K562 (cell line): ENCODE results near the gene KIAA0040. TPM values are rescaled to one million over a fixed set of nuclear protein-coding genes. Genes with fewer than 3 reads are reported as not detected.

Experiments
- ATAC-seq: fragments of 200-7000 bp; cut with Tn5 transposase; 3 replicates; pipeline ENCODE4 v1.9.1; 2020; ENCODE audit warnings: moderate library complexity
- Bru-seq: library from RNA; stranded (reverse); fragments of 400-500 nt; gene quantifications from one replicate; lab custom pipeline; 2021; lab: Mats Ljungman, UMichigan
- BruChase-seq, 2 experiments: library from RNA; stranded (reverse); fragments of 400-500 nt; gene quantifications; one replicate each; lab custom pipeline; 2021; lab: Mats Ljungman, UMichigan
- BruUV-seq: library from RNA; stranded (reverse); fragments of 400-500 nt; replicated peaks from 2 replicates; lab custom pipeline; 2021; lab: Mats Ljungman, UMichigan
- CTCF ChIA-PET: fragments of 300-600 bp; formaldehyde crosslinking; extraction: SDS; loops from one replicate; lab custom pipeline; 2021; ENCODE audit warnings: low intra/inter-chr PET ratio; lab: Yijun Ruan, JAX
- POLR2A ChIA-PET: fragments of 300-600, 350-650 bp; sonication (Branson Sonifier 250); formaldehyde crosslinking; extraction: SDS; loops from one replicate; lab custom pipeline; 2021; ENCODE audit warnings: antibody characterized with exemption, inconsistent platforms; lab: Yijun Ruan, JAX
- DNase-seq, 4 experiments: peaks; one replicate each; pipeline versions ENCODE4 v3.0.0 to v3.0.0-alpha.2; 2011 to 2018; ENCODE audit warnings: low spot score in 3 of 4, mixed read lengths in 3 of 4; ENCODE audit errors: extremely low read depth in 1 of 4
- FAIRE-seq: peaks from 2 replicates; lab custom pipeline; 2011; peaks lifted over from hg19 to GRCh38; lab: Jason Lieb, UNC
- H2AFZ ChIP-seq: 2 replicates; pipeline ENCODE4 v1.6.0; 2011; ENCODE audit warnings: low read depth, low read length, control low read depth, inconsistent platforms
- H3K27ac ChIP-seq: fragments of 200-600 bp; 3 replicates; pipeline ENCODE4 v1.8.0; 2011; ENCODE audit warnings: low read depth, mild to moderate bottlenecking, control low read depth, inconsistent platforms, low read length, moderate library complexity, mixed read lengths; ENCODE audit errors: extremely low read depth
- H3K27me3 ChIP-seq, 2 experiments: fragments of 300-600 bp in 1 of 2; 2 replicates in 1 of 2; 3 replicates in 1 of 2; pipeline versions ENCODE4 v1.6.0 to v1.8.0; 2011; ENCODE audit warnings: inconsistent platforms in 2 of 2, low read length in 2 of 2, mild to moderate bottlenecking in 1 of 2, mixed read lengths in 1 of 2, moderate library complexity in 1 of 2; ENCODE audit not compliant: control insufficient read depth in 2 of 2, insufficient read depth in 2 of 2
- H3K36me3 ChIP-seq: fragments of 300-600 bp; 3 replicates; pipeline ENCODE4 v1.8.0; 2011; ENCODE audit warnings: mild to moderate bottlenecking, low read length, inconsistent platforms; ENCODE audit not compliant: control insufficient read depth, insufficient read depth
- H3K4me1 ChIP-seq, 2 experiments: fragments of 200-600 bp in 1 of 2; replicated peaks in 1 of 2; 2 replicates in 1 of 2; 3 replicates in 1 of 2; pipeline versions ENCODE4 v1.5.1 to v1.8.0; 2011; ENCODE audit warnings: inconsistent platforms in 2 of 2, low read length in 2 of 2, mild to moderate bottlenecking in 1 of 2, mixed read lengths in 1 of 2, moderate library complexity in 1 of 2; ENCODE audit not compliant: control insufficient read depth in 2 of 2, insufficient read depth in 2 of 2
- H3K4me2 ChIP-seq: 2 replicates; pipeline ENCODE4 v1.6.1; 2011; ENCODE audit warnings: low read length, control low read depth, inconsistent platforms, mixed read lengths; ENCODE audit not compliant: insufficient read depth
- H3K4me3 ChIP-seq: fragments of 200-600 bp; sonication (generic), shearing (Covaris generic); 2 replicates; pipeline ENCODE4 v1.5.1; 2016; ENCODE audit warnings: control low read depth, inconsistent platforms
- H3K79me2 ChIP-seq: fragments of 200-600 bp; 3 replicates; pipeline ENCODE4 v1.8.0; 2011; ENCODE audit warnings: low read length, inconsistent platforms; ENCODE audit not compliant: control insufficient read depth, insufficient read depth
- H3K9ac ChIP-seq, 2 experiments: 2 replicates each; pipeline versions ENCODE4 v1.6.0 to v1.6.1; 2011; ENCODE audit warnings: low read depth in 2 of 2, low read length in 2 of 2, control low read depth in 1 of 2, inconsistent platforms in 1 of 2, mild to moderate bottlenecking in 1 of 2, mixed read lengths in 1 of 2; ENCODE audit not compliant: insufficient read depth in 1 of 2
- H3K9me1 ChIP-seq: one replicate; pipeline ENCODE4 v1.6.0; 2011; ENCODE audit warnings: inconsistent platforms, mild to moderate bottlenecking, low read length, moderate library complexity; ENCODE audit not compliant: control insufficient read depth, insufficient read depth
- H3K9me3 ChIP-seq: replicated peaks from 2 replicates; pipeline ENCODE4 v1.5.1; 2011; ENCODE audit warnings: low read depth, low read length, inconsistent platforms; ENCODE audit not compliant: control insufficient read depth, insufficient read depth
- H4K20me1 ChIP-seq: replicated peaks from 2 replicates; pipeline ENCODE4 v1.6.1; 2011; ENCODE audit warnings: low read length, inconsistent platforms, mixed read lengths; ENCODE audit not compliant: control insufficient read depth, insufficient read depth
- ATF2 ChIP-seq: sonication (generic); formaldehyde crosslinking; IDR thresholded peaks from 2 replicates; pipeline ENCODE4 v1.8.1; 2022; ENCODE audit warnings: missing genetic modification reagents
- ATF3 ChIP-seq, 2 experiments: fragments of 450-650 bp in 1 of 2; sonication (generic) in 1 of 2; formaldehyde crosslinking in 1 of 2; IDR thresholded peaks in 1 of 2; conservative IDR thresholded peaks in 1 of 2; 2 replicates each; pipeline versions ENCODE4 v1.6.1 to v1.8.1; 2016 to 2023; ENCODE audit warnings: mild to moderate bottlenecking in 2 of 2, moderate library complexity in 2 of 2, inconsistent platforms in 1 of 2, missing genetic modification reagents in 1 of 2
- DLX4 ChIP-seq: fragments of 250-450 bp; sonication (Bioruptor Pico); IDR thresholded peaks from 2 replicates; pipeline ENCODE4 v1.6.1; 2021; ENCODE audit warnings: mild to moderate bottlenecking
- PCBP1 ChIP-seq: fragments of 200-400 bp; formaldehyde crosslinking; IDR thresholded peaks from 2 replicates; pipeline ENCODE4 v1.6.1; 2018; ENCODE audit warnings: mild to moderate bottlenecking, low read depth, low read length; ENCODE audit not compliant: poor library complexity, severe bottlenecking
- PCBP2 ChIP-seq: fragments of 200-400 bp; formaldehyde crosslinking; IDR thresholded peaks from 2 replicates; pipeline ENCODE4 v1.6.1; 2018; ENCODE audit warnings: low read length, low read depth, mild to moderate bottlenecking, moderate library complexity; ENCODE audit not compliant: poor library complexity, severe bottlenecking
- TAF1 ChIP-seq: IDR thresholded peaks from 2 replicates; pipeline ENCODE4 v1.6.1; 2011; ENCODE audit warnings: mild to moderate bottlenecking, low read length, moderate library complexity; ENCODE audit not compliant: insufficient read depth, control insufficient read depth, severe bottlenecking; ENCODE audit errors: extremely low read depth
- ZNF431 ChIP-seq: sonication (generic); formaldehyde crosslinking; IDR thresholded peaks from 2 replicates; pipeline ENCODE4 v1.8.0; 2022; ENCODE audit warnings: mild to moderate bottlenecking, missing genetic modification reagents
- WGBS: fragments of 100-300 bp; shearing (Covaris generic); methylation state at CpG from one replicate; pipeline ENCODE4 v1.1.6; 2016; ENCODE audit warnings: low coverage, mixed read lengths; ENCODE audit not compliant: insufficient coverage; ENCODE audit errors: missing lambda C conversion rate; 5-methylcytosine and 5-hydroxymethylcytosine counted together
- in situ Hi-C: fragments of 300-500 bp; cut with MboI; formaldehyde crosslinking; loops from 4 replicates; pipeline ENCODE4 v1.15.0; 2018; ENCODE audit warnings: inconsistent platforms, mixed read lengths
- intact Hi-C: fragments of 100-400 bp; cut with micrococcal nuclease; formaldehyde crosslinking; loops from 2 replicates; pipeline ENCODE4 v1.14.2; 2022
- long read RNA-seq, 3 experiments: library from polyadenylated mRNA in 2 of 3; library from RNA in 1 of 3; unstranded in 2 of 3; stranded (forward) in 1 of 3; transcript quantifications; one replicate each; pipeline ENCODE4 v2.0.0, GENCODE V29; 2019 to 2022
- polyA minus RNA-seq, 3 experiments: library from RNA; depleted of rRNA, polyadenylated mRNA; stranded (reverse); fragments of >200 nt; gene quantifications; 2 replicates each; pipeline ENCODE4 v1.2.3, GENCODE V29; 2011
- polyA plus RNA-seq, 8 experiments: library from polyadenylated mRNA; depleted of rRNA in 4 of 8; stranded (reverse) in 5 of 8; unstranded in 3 of 8; fragments of >200 nt; fragmentation: Nextera tagmentation in 2 of 8; fragmentation: Illumina TruSeq in 1 of 8; extraction: Ambion mirVana in 2 of 8; extraction: Trizol in 1 of 8; gene quantifications; 2 replicates each; pipeline versions ENCODE4 v1.2.1 to v1.2.3, GENCODE V29; 2011 to 2014; ENCODE audit warnings: inconsistent platforms in 1 of 8, missing spikeins in 1 of 8
- total RNA-seq, 7 experiments: library from RNA; depleted of rRNA in 6 of 7; stranded (reverse); fragments of >200 nt in 6 of 7; fragmentation: Illumina TruSeq in 2 of 7; extraction: Trizol in 2 of 7; gene quantifications; 2 replicates each; pipeline versions ENCODE4 v1.2.1 to v1.2.3, GENCODE V29; 2011 to 2021; ENCODE audit warnings: low replicate concordance in 1 of 7
- TF ChIP-seq, protein P1 (sequence below), 2 experiments: fragments of 450-650 bp in 1 of 2; sonication (generic) in 1 of 2; formaldehyde crosslinking; conservative IDR thresholded peaks; 2 replicates each; pipeline versions ENCODE4 v1.4.0 to v1.8.1; 2020 to 2022; ENCODE audit warnings: mild to moderate bottlenecking in 1 of 2, missing genetic modification reagents in 1 of 2

KIAA0040 gene
- total RNA-seq (2011; cell fraction: chromatin; rRNA removed; ENCODE audit: low replicate concordance), result 6.8 and 7.9 TPM in 2 replicates
- total RNA-seq (2011; cell fraction: nucleolus; rRNA removed), result 7.1 and 8.0 TPM in 2 replicates
- 9.5 and 11.3 TPM in 2 replicates for total RNA-seq (2011; cell fraction: nucleoplasm; rRNA removed)
- total RNA-seq (2014; rRNA removed) (6.4 and 8.2 TPM in 2 replicates), total RNA-seq (2014; rRNA removed; fragmentation: Illumina TruSeq; extraction: Trizol) (9.7 and 10.5 TPM in 2 replicates), total RNA-seq (2015; rRNA removed; fragmentation: Illumina TruSeq; extraction: Trizol) (9.8 and 10.1 TPM in 2 replicates), total RNA-seq (2021) (12.1 and 13.1 TPM in 2 replicates), polyA plus RNA-seq (2011; rRNA removed) (6.2 and 6.3 TPM in 2 replicates), polyA plus RNA-seq (2014; fragmentation: Illumina TruSeq; extraction: Trizol) (12.4 and 13.6 TPM in 2 replicates), polyA plus RNA-seq (2014; fragmentation: Nextera tagmentation; extraction: Ambion mirVana) (1 to 10 TPM; 3.4 to 6.1 TPM), polyA plus RNA-seq (2014; rRNA removed) (7.1 and 8.4 TPM in 2 replicates), polyA minus RNA-seq (2011; rRNA and poly(A)+ RNA removed) (10.5 and 10.8 TPM in 2 replicates), Bru-seq, nascent RNA (percentile 65 among the genes with signal in this experiment), BruChase-seq, experiment 1, labeled RNA remaining after a 2-hour chase (percentile 55 among the genes with signal in this experiment), BruChase-seq, experiment 2, labeled RNA remaining after a 6-hour chase (percentile 57 among the genes with signal in this experiment)
- polyA plus RNA-seq (2011; cell fraction: cytosol; rRNA removed), result 6.4 and 6.9 TPM in 2 replicates
- polyA plus RNA-seq (2011; cell fraction: nucleus; rRNA removed), result 3.4 and 4.3 TPM in 2 replicates
- polyA plus RNA-seq (2012), result 9.6 and 13.7 TPM in 2 replicates
- 2.1 and 6.3 TPM in 2 replicates for polyA minus RNA-seq (2011; cell fraction: cytosol; rRNA and poly(A)+ RNA removed)
- polyA minus RNA-seq (2011; cell fraction: nucleus; rRNA and poly(A)+ RNA removed), result 4.6 and 6.4 TPM in 2 replicates
- long read RNA-seq, experiment 1, full-length matches to known transcripts, result 6 of 14 reads
- long read RNA-seq, experiment 1, partial matches to known transcripts, result 1 of 14 reads
- long read RNA-seq, experiment 1, other reads (novel, unspliced or antisense), result 7 of 14 reads
- long read RNA-seq, experiment 2, full-length matches to known transcripts, result 1 of 14 reads
- long read RNA-seq, experiment 2, partial matches to known transcripts, result 0 of 14 reads
- long read RNA-seq, experiment 2, other reads (novel, unspliced or antisense), result 13 of 14 reads
- long read RNA-seq, experiment 3, full-length matches to known transcripts, result 3 of 3 reads
- long read RNA-seq, experiment 3, partial matches to known transcripts, result 0 of 3 reads
- long read RNA-seq, experiment 3, other reads (novel, unspliced or antisense), result 0 of 3 reads

- CTCF ChIA-PET, result interaction anchor here (0.6 kb wide), 1 partner anchor 15 kb away, joined by 3 read pairs; no protein-coding TSS in a partner anchor
- intact Hi-C loops, result no loop called here
- in situ Hi-C loops, result no loop called here
- WGBS, result under 1% methylated on average over 55 of the region's 62 CpGs
- H3K9ac ChIP-seq, result peak within 1 kb of the TSS; percentile 57 to 92
- H3K27me3 ChIP-seq, result peaks cover 7 to 8% of the 10 kb centered on the region in 2 experiments; a peak in 3 of 5 replicates
- peak within 1 kb of the TSS; percentile 44 for H3K4me3 ChIP-seq
- POLR2A ChIA-PET, result interaction anchor here (1.0 to 1.6 kb wide), 5 partner anchors 10 to 41 kb away, joined by 4 to 6 read pairs (median 5); no protein-coding TSS in a partner anchor
- BruUV-seq, result no TSS peak
- H3K9me1 ChIP-seq, result peaks cover 2% of the 10 kb centered on the region
- no peaks in the 10 kb centered on the region for H3K9me3 ChIP-seq
- DNase-seq, result peak; percentile 87 to 94 (median 91)
- H3K27ac ChIP-seq, result peak within 1 kb of the TSS; percentile 52
- peaks cover 13 to 24% of the 10 kb centered on the region in 2 experiments for H3K4me1 ChIP-seq
- peak within 1 kb of the TSS; percentile 85 for H3K4me2 ChIP-seq
- peak within 1 kb of the TSS; percentile 87 for H2AFZ ChIP-seq
- no peaks in the 10 kb centered on the region for H3K36me3 ChIP-seq
- peaks cover 8% of the 10 kb centered on the region; the same call in 1 of the 3 replicates for H3K79me2 ChIP-seq
- no peak for FAIRE-seq
- peak; percentile 84 for ATAC-seq
- H4K20me1 ChIP-seq, result no peaks in the 10 kb centered on the region
- no peak for TF ChIP-seq ATF2
- TF ChIP-seq TAF1, result peak; percentile 27
- TF ChIP-seq, protein P1, sequence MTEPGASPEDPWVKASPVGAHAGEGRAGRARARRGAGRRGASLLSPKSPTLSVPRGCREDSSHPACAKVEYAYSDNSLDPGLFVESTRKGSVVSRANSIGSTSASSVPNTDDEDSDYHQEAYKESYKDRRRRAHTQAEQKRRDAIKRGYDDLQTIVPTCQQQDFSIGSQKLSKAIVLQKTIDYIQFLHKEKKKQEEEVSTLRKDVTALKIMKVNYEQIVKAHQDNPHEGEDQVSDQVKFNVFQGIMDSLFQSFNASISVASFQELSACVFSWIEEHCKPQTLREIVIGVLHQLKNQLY (CRISPR knock-in tag; conservative IDR thresholded peaks at IDR 0.05), result no peak
- TF ChIP-seq PCBP2, result no peak
- peak; percentile 75 for TF ChIP-seq PCBP1
- no peak for TF ChIP-seq ATF3 (IDR thresholded peaks at IDR 0.05)
- TF ChIP-seq ATF3 (CRISPR knock-in tag; conservative IDR thresholded peaks at IDR 0.05), result no peak
- no peak for TF ChIP-seq ZNF431
- no peak for TF ChIP-seq DLX4 (CRISPR knock-in tag)
These were observed at the start of gene KIAA0040 for GRCh38 chr1:175192630-175193526. TSS of gene KIAA0040 (minus strand) at chr1:175192776. CDS start at chr1:175161013, 31,763 bp downstream.
